H9 (cell line): ENCODE data around the gene CADM4. TPM values are rescaled to one million over a fixed set of nuclear protein-coding genes. Genes with fewer than 3 reads are reported as not detected.
A peak's percentile ranks its signal among the peaks of the same experiment; 100 is the strongest.

ENCODE experiments used
- DNase-seq: peaks from one replicate; pipeline ENCODE4 v3.0.0-alpha.2; 2017
- H2AFZ ChIP-seq: one replicate; pipeline ENCODE4 v1.6.1; 2013; ENCODE audit warnings: mild to moderate bottlenecking, low read length, control low read depth, moderate library complexity
- H2AK5ac ChIP-seq: 2 replicates; pipeline ENCODE4 v1.6.1; 2013; ENCODE audit warnings: low read length, control low read depth, mixed read lengths; ENCODE audit not compliant: insufficient read length
- H2BK120ac ChIP-seq: one replicate; pipeline ENCODE4 v1.6.1; 2013; ENCODE audit warnings: low read depth, mild to moderate bottlenecking, low read length, control low read depth, inconsistent platforms; ENCODE audit not compliant: poor library complexity, severe bottlenecking
- H2BK12ac ChIP-seq: 2 replicates; pipeline ENCODE4 v1.6.1; 2013; ENCODE audit warnings: low read length, control low read depth, mixed read lengths, low read depth; ENCODE audit not compliant: insufficient read length
- H2BK15ac ChIP-seq: 2 replicates; pipeline ENCODE4 v1.6.1; 2013; ENCODE audit warnings: low read depth, low read length, control low read depth
- H2BK20ac ChIP-seq: one replicate; pipeline ENCODE4 v1.6.1; 2013; ENCODE audit warnings: low read depth, mild to moderate bottlenecking, low read length, control low read depth, inconsistent platforms; ENCODE audit not compliant: poor library complexity, severe bottlenecking
- H2BK5ac ChIP-seq: 2 replicates; pipeline ENCODE4 v1.6.1; 2013; ENCODE audit warnings: low read length, control low read depth, mixed read lengths; ENCODE audit not compliant: insufficient read length
- H3K14ac ChIP-seq: 2 replicates; pipeline ENCODE4 v1.6.1; 2013; ENCODE audit warnings: low read length, control low read depth; ENCODE audit not compliant: insufficient read depth
- H3K18ac ChIP-seq: 2 replicates; pipeline ENCODE4 v1.6.1; 2013; ENCODE audit warnings: low read depth, mild to moderate bottlenecking, mixed read lengths, low read length, control low read depth; ENCODE audit not compliant: insufficient read length
- H3K23ac ChIP-seq: 2 replicates; pipeline ENCODE4 v1.6.1; 2013; ENCODE audit warnings: low read length, control low read depth, mixed read lengths, low read depth; ENCODE audit not compliant: insufficient read length
- H3K23me2 ChIP-seq: 2 replicates; pipeline ENCODE4 v1.6.1; 2013; ENCODE audit warnings: low read depth, mild to moderate bottlenecking, mixed read lengths, low read length, control low read depth; ENCODE audit not compliant: insufficient read length, poor library complexity, severe bottlenecking
- H3K27ac ChIP-seq: 2 replicates; pipeline ENCODE4 v1.5.1; 2013; ENCODE audit warnings: low read length, control low read depth, mixed read lengths, low read depth; ENCODE audit not compliant: insufficient read length
- H3K27me3 ChIP-seq: 2 replicates; pipeline ENCODE4 v1.6.1; 2013; ENCODE audit warnings: low read length, control low read depth, inconsistent platforms; ENCODE audit not compliant: insufficient read depth
- H3K4ac ChIP-seq: 2 replicates; pipeline ENCODE4 v1.6.1; 2013; ENCODE audit warnings: low read depth, mild to moderate bottlenecking, control low read depth, inconsistent platforms, low read length, moderate library complexity
- H3K4me1 ChIP-seq: 2 replicates; pipeline ENCODE4 v1.6.1; 2013; ENCODE audit warnings: low read length, control low read depth, inconsistent platforms; ENCODE audit not compliant: insufficient read depth
- H3K4me2 ChIP-seq: 2 replicates; pipeline ENCODE4 v1.6.1; 2013; ENCODE audit warnings: low read length, control low read depth, mixed read lengths; ENCODE audit not compliant: insufficient read length, insufficient read depth
- H3K56ac ChIP-seq: 2 replicates; pipeline ENCODE4 v1.6.1; 2013; ENCODE audit warnings: low read depth, mild to moderate bottlenecking, mixed read lengths, low read length, control low read depth; ENCODE audit not compliant: insufficient read length
- H3K79me1 ChIP-seq: 2 replicates; pipeline ENCODE4 v1.6.1; 2013; ENCODE audit warnings: low read depth, mild to moderate bottlenecking, moderate library complexity, low read length, control low read depth, inconsistent platforms; ENCODE audit not compliant: insufficient read depth, poor library complexity, severe bottlenecking
- H3K79me2 ChIP-seq: 2 replicates; pipeline ENCODE4 v1.6.1; 2013; ENCODE audit warnings: low read length, control low read depth, inconsistent platforms; ENCODE audit not compliant: insufficient read depth
- H3K9ac ChIP-seq: 2 replicates; pipeline ENCODE4 v1.6.1; 2013; ENCODE audit warnings: low read length, control low read depth, mixed read lengths; ENCODE audit not compliant: insufficient read length; ENCODE audit errors: extremely low read depth
- H3K9me3 ChIP-seq: one replicate; pipeline ENCODE4 v1.6.1; 2013; ENCODE audit warnings: low read depth, low read length, inconsistent platforms; ENCODE audit not compliant: control insufficient read depth
- H3T11ph ChIP-seq: one replicate; pipeline ENCODE4 v1.6.1; 2013; ENCODE audit warnings: mild to moderate bottlenecking, low read length, control low read depth, inconsistent platforms
- H4K20me1 ChIP-seq: one replicate; pipeline ENCODE4 v1.6.1; 2013; ENCODE audit not compliant: control insufficient read depth, insufficient read length, insufficient read depth
- H4K5ac ChIP-seq: 2 replicates; pipeline ENCODE4 v1.6.1; 2013; ENCODE audit warnings: low read depth, mild to moderate bottlenecking, mixed read lengths, low read length, control low read depth; ENCODE audit not compliant: insufficient read length
- H4K8ac ChIP-seq: replicated peaks from 2 replicates; pipeline ENCODE4 v1.6.1; 2013; ENCODE audit warnings: low read length, control low read depth, mixed read lengths, low read depth; ENCODE audit not compliant: insufficient read length
- H4K91ac ChIP-seq: 2 replicates; pipeline ENCODE4 v1.6.1; 2013; ENCODE audit warnings: low read depth, mild to moderate bottlenecking, moderate library complexity, mixed read lengths, low read length, control low read depth; ENCODE audit not compliant: insufficient read length
- H3K27ac Mint-ChIP-seq, 3 experiments: 2 replicates in 2 of 3; 3 replicates in 1 of 3; pipeline ENCODE4 v1.8.0; 2020 to 2021; ENCODE audit warnings: mixed read lengths in 3 of 3, mild to moderate bottlenecking in 1 of 3, moderate library complexity in 1 of 3
- H3K27me3 Mint-ChIP-seq: 2 replicates; pipeline ENCODE4 v1.8.0; 2021; ENCODE audit warnings: low read depth, mild to moderate bottlenecking, moderate library complexity, mixed read lengths
- H3K36me3 Mint-ChIP-seq, 3 experiments: 2 replicates in 2 of 3; 3 replicates in 1 of 3; pipeline ENCODE4 v1.8.0; 2020 to 2021; ENCODE audit warnings: low read depth in 3 of 3, mixed read lengths in 3 of 3; ENCODE audit not compliant: insufficient read depth in 1 of 3
- H3K4me1 Mint-ChIP-seq, 2 experiments: 2 replicates each; pipeline ENCODE4 v1.8.0; 2020; ENCODE audit warnings: mixed read lengths in 2 of 2
- H3K4me3 Mint-ChIP-seq, 2 experiments: 2 replicates in 1 of 2; 3 replicates in 1 of 2; pipeline ENCODE4 v1.8.0; 2020 to 2021; ENCODE audit warnings: mild to moderate bottlenecking in 2 of 2, mixed read lengths in 2 of 2, moderate library complexity in 1 of 2
- H3K9me3 Mint-ChIP-seq, 2 experiments: 2 replicates in 1 of 2; 3 replicates in 1 of 2; pipeline ENCODE4 v1.8.0; 2020; ENCODE audit warnings: mild to moderate bottlenecking in 2 of 2, mixed read lengths in 2 of 2, moderate library complexity in 1 of 2
- whole genome bisulfite sequencing: extraction: QIAGEN DNeasy Blood & Tissue Kit; methylation state at CpG from one replicate; pipeline ENCODE4 v1.1.7; 2013; ENCODE audit warnings: missing lambda C conversion rate, low lambda C conversion rate, mixed read lengths; ENCODE audit not compliant: insufficient read length; ENCODE audit errors: extremely low coverage; 5-methylcytosine and 5-hydroxymethylcytosine counted together
- total RNA-seq: library from RNA; stranded (reverse); gene quantifications from 2 replicates; pipeline ENCODE4 v1.2.1, GENCODE V29; 2021
- TF ChIP-seq, protein P1 (sequence below): fragments of 200-600 bp; sonication (generic); conservative IDR thresholded peaks from 3 replicates; pipeline ENCODE4 v1.8.0; 2021; ENCODE audit warnings: antibody characterized with exemption, mild to moderate bottlenecking

Gene CADM4
- total RNA-seq, 1 experiment from 2014 or later: 10.2 TPM

DNA sequence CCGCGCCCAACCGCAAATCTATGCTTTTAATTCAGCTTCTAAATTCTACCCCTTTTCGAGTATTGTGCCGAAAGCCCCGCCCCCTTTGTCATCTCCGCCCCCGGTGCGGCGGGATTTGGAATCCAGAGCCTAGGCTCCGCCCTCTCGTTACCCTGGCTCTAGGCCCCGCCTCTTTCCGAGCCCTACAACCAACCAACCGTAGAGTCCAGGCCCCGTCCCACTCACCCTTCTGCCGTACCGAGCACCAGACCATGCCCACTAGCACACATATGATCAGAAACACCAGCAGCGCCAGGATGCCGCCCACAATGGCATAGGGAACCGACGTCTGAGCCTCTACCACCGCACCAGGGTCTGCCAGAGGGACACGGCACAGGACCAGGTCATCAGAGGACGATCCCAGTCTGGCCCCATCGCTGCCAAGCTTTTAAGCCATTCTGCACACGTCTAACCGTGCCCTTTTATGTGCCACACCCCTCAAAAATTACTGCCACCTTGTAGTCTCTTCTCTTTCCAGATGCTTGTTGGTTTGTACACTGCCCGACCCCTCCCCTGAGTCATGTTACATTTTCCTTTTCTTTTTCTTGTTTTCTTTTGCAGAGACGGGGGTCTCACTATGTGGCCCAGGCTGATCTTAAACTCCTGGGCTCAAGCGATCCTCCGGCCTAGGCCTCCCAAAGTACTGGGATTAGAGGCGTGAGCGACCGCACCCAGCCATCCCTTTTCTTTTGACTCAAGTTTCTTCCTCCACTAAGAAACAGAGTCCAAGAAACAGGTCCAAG, 15.6 kb downstream of the CADM4 start:
- no peak overlapping the region for H4K8ac ChIP-seq
- no peaks in the 10 kb centered on the region for H3K9me3 ChIP-seq
- no peak overlapping the region for H4K5ac ChIP-seq
- peaks cover 11 to 31% (median 13%) of the 10 kb centered on the region in 3 experiments; a peak in 6 of 7 replicates for H3K36me3 Mint-ChIP-seq
- peak; percentile 93 for DNase-seq
- H3K27me3 Mint-ChIP-seq: peaks cover 20% of the 10 kb centered on the region
- H3K18ac ChIP-seq: no peak overlapping the region
- H2BK120ac ChIP-seq: no peak overlapping the region
- no peaks in the 10 kb centered on the region; a peak in 1 of 5 replicates for H3K9me3 Mint-ChIP-seq
- H3K56ac ChIP-seq: no peak overlapping the region
- H2BK12ac ChIP-seq: no peak overlapping the region
- no peak overlapping the region for H2BK5ac ChIP-seq
- no peak overlapping the region for H3K9ac ChIP-seq
- no peak overlapping the region for H4K91ac ChIP-seq
- H3K79me2 ChIP-seq: no peaks in the 10 kb centered on the region
- no peaks in the 10 kb centered on the region for H3K79me1 ChIP-seq
- H3K4ac ChIP-seq: no peak overlapping the region
- H3T11ph ChIP-seq: no peak overlapping the region
- H3K4me3 Mint-ChIP-seq: peak overlapping the region in 1 of 2 experiments; percentile 16; a peak in 1 of 5 replicates
- H2BK20ac ChIP-seq: no peak overlapping the region
- no peak overlapping the region for H3K27ac ChIP-seq
- no peak overlapping the region for H3K23ac ChIP-seq
- H4K20me1 ChIP-seq: no peaks in the 10 kb centered on the region
- no peak overlapping the region for H2BK15ac ChIP-seq
- H2AFZ ChIP-seq: no peak overlapping the region
- H3K27me3 ChIP-seq: no peaks in the 10 kb centered on the region
- peaks cover 23 to 37% of the 10 kb centered on the region in 2 experiments for H3K4me1 Mint-ChIP-seq
- TF ChIP-seq, protein P1, sequence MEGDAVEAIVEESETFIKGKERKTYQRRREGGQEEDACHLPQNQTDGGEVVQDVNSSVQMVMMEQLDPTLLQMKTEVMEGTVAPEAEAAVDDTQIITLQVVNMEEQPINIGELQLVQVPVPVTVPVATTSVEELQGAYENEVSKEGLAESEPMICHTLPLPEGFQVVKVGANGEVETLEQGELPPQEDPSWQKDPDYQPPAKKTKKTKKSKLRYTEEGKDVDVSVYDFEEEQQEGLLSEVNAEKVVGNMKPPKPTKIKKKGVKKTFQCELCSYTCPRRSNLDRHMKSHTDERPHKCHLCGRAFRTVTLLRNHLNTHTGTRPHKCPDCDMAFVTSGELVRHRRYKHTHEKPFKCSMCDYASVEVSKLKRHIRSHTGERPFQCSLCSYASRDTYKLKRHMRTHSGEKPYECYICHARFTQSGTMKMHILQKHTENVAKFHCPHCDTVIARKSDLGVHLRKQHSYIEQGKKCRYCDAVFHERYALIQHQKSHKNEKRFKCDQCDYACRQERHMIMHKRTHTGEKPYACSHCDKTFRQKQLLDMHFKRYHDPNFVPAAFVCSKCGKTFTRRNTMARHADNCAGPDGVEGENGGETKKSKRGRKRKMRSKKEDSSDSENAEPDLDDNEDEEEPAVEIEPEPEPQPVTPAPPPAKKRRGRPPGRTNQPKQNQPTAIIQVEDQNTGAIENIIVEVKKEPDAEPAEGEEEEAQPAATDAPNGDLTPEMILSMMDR: no peak
- no peaks in the 10 kb centered on the region; the same call in none of the 2 replicates for H3K4me1 ChIP-seq
- peak overlapping the region; percentile 49 to 82 (median 69); a peak in 5 of 7 replicates for H3K27ac Mint-ChIP-seq
- WGBS: no CpG with 5 or more reads among the region's 35 CpGs
- H3K4me2 ChIP-seq: no peak overlapping the region
- no peak overlapping the region for H2AK5ac ChIP-seq
- peaks cover 10% of the 10 kb centered on the region for H3K23me2 ChIP-seq
- H3K14ac ChIP-seq: no peak overlapping the region
